Measurements from ENCODE around the gene SART3. TPM values are rescaled to one million over a fixed set of nuclear protein-coding genes. Genes with fewer than 3 reads are reported as not detected.

SART3 gene
- polyA plus RNA-seq, 1 of the 3 experiments (the other 2 are of a cell fraction), result 28.9 TPM

- Histone ChIP-seq H4K20me1 (ENCODE audit: insufficient read depth) (0 out of 2 replicates have a peak, but pooled peaks cover 5% of the 10 kb centered on the region), H3K4me2 (no peak overlapping the region), H3K27me3 (ENCODE audit: insufficient read depth) (no peaks in the 10 kb centered on the region), H3K36me3 (replicated peaks in 1 of 2; ENCODE audit: control insufficient read depth in 1 of 2, insufficient read depth in 2 of 2, low read length in 1 of 2) (peaks cover 22 to 60% of the 10 kb centered on the region in 2 experiments), H3K9ac (no peak overlapping the region), H3K4me3 (ENCODE audit: low read depth in 2 of 2, low read length in 1 of 2) (no peak overlapping the region), H3K9me2 (no peaks in the 10 kb centered on the region), H3F3A (replicated peaks; ENCODE audit: insufficient read depth) (peaks cover 13% of the 10 kb centered on the region), H3K9me3 (no peaks in the 10 kb centered on the region), H3K27ac (ENCODE audit: low read depth in 2 of 2, low read length in 1 of 2) (no peak overlapping the region), H2AFZ (ENCODE audit: low read depth) (no peak overlapping the region), H3K4me1 (ENCODE audit: control insufficient read depth in 1 of 2, insufficient read depth in 2 of 2, low read depth in 1 of 2, low read length in 1 of 2) (peaks cover 5 to 13% of the 10 kb centered on the region in 2 experiments; a peak in 1 of 4 replicates), H3K79me2 (ENCODE audit: insufficient read depth) (peaks cover 18% of the 10 kb centered on the region)
- 96% methylated on average over 23 of the region's 24 CpGs for WGBS (ENCODE audit: low lambda C conversion rate)
- no peak for TF ChIP-seq MEF2A (IDR thresholded peaks at IDR 0.05; ENCODE audit: borderline replicate concordance, low read depth)
- no peak for TF ChIP-seq NFIC (IDR thresholded peaks at IDR 0.05; ENCODE audit: borderline replicate concordance)
- TF ChIP-seq ELF1 (IDR thresholded peaks at IDR 0.05), result no peak
- TF ChIP-seq RXRA (IDR thresholded peaks at IDR 0.05; ENCODE audit: borderline replicate concordance, low read depth), result no peak
- TF ChIP-seq SMC3 (IDR thresholded peaks at IDR 0.05; ENCODE audit: low read depth, low read length), result no peak
- TF ChIP-seq EZH2phosphoT487 (IDR thresholded peaks at IDR 0.05; ENCODE audit: borderline replicate concordance, low read depth), result no peak
- TF ChIP-seq FOXM1 (IDR thresholded peaks at IDR 0.05; ENCODE audit: low read depth), result no peak
- no peak for TF ChIP-seq USF2 (IDR thresholded peaks at IDR 0.05; ENCODE audit: borderline replicate concordance, low read depth, low read length)
- no peak for TF ChIP-seq TCF12 (IDR thresholded peaks at IDR 0.05)
- TF ChIP-seq GATA2 (CRISPR knock-in tag; IDR thresholded peaks at IDR 0.05), result no peak
- POLR2A ChIA-PET, result no interaction called here
- CTCF ChIA-PET, result interaction anchor here (0.9 to 7.4 kb wide), 3 partner anchors 100 to 526 kb away, joined by 3 to 106 read pairs (median 3); no protein-coding TSS in a partner anchor
- DNase-seq, result no peak
These were observed 42.8 kb downstream of the SART3 start for GRCh38 chr12:108518101-108518715.

GRCh38 chr12:108517288-108518100 is 43.5 kb downstream of the SART3 start:
- POLR2A ChIA-PET, result no interaction called here
- H3K4me2 ChIP-seq, result no peak overlapping the region
- H3K36me3 ChIP-seq (replicated peaks in 1 of 2; ENCODE audit: control insufficient read depth in 1 of 2, insufficient read depth in 2 of 2, low read length in 1 of 2), result peaks cover 22 to 52% of the 10 kb centered on the region in 2 experiments
- DNase-seq, result no peak
- no peak overlapping the region for H2AFZ ChIP-seq (ENCODE audit: low read depth)
- CTCF ChIA-PET, result interaction anchor here (0.8 to 7.4 kb wide), 5 partner anchors 9 to 526 kb away, joined by 3 to 106 read pairs (median 3); no protein-coding TSS in a partner anchor
- H3K4me3 ChIP-seq (ENCODE audit: low read depth in 2 of 2, low read length in 1 of 2), result no peak overlapping the region
- H3K27me3 ChIP-seq (ENCODE audit: insufficient read depth), result no peaks in the 10 kb centered on the region
- peaks cover 5 to 13% of the 10 kb centered on the region in 2 experiments; a peak in 1 of 4 replicates for H3K4me1 ChIP-seq (ENCODE audit: control insufficient read depth in 1 of 2, insufficient read depth in 2 of 2, low read depth in 1 of 2, low read length in 1 of 2)
- no peak for TF ChIP-seq RAD21 (IDR thresholded peaks at IDR 0.05; ENCODE audit: low read length)
- no peak for TF ChIP-seq FOXM1 (IDR thresholded peaks at IDR 0.05; ENCODE audit: low read depth)
- TF ChIP-seq TAF1 (IDR thresholded peaks at IDR 0.05; ENCODE audit: borderline replicate concordance, low read depth, low read length), result no peak
- TF ChIP-seq TCF12 (IDR thresholded peaks at IDR 0.05), result no peak
- TF ChIP-seq YY1 (IDR thresholded peaks at IDR 0.05; ENCODE audit: low read depth), result no peak
- TF ChIP-seq TEAD4 (IDR thresholded peaks at IDR 0.05; ENCODE audit: borderline replicate concordance, insufficient read depth), result no peak
- no peak for TF ChIP-seq MAX (IDR thresholded peaks at IDR 0.05; ENCODE audit: low read depth)
- no peak overlapping the region for H3K9ac ChIP-seq
- peaks cover 13% of the 10 kb centered on the region for H3F3A ChIP-seq (replicated peaks; ENCODE audit: insufficient read depth)
- 84% methylated on average over 10 of the region's 12 CpGs for WGBS (ENCODE audit: low lambda C conversion rate)
- no peak overlapping the region; a peak in 1 of 4 replicates for H3K27ac ChIP-seq (ENCODE audit: low read depth in 2 of 2, low read length in 1 of 2)
- peaks cover 18% of the 10 kb centered on the region for H3K79me2 ChIP-seq (ENCODE audit: insufficient read depth)
- 0 out of 2 replicates have a peak, but pooled peaks cover 5% of the 10 kb centered on the region for H4K20me1 ChIP-seq (ENCODE audit: insufficient read depth)
- H3K9me3 ChIP-seq, result no peaks in the 10 kb centered on the region
- no peaks in the 10 kb centered on the region for H3K9me2 ChIP-seq
